Liver (tissue), 3 donors: ENCODE results near the gene ARV1.

Experiments used
- CTCF ChIP-seq: fragments of 150-350 bp; IDR thresholded peaks from 2 replicates; pipeline ENCODE4 v1.5.1; 2017; ENCODE audit warnings: improper control_type of control experiment, low read depth, low read length; ENCODE audit not compliant: missing input control
- HNF4A ChIP-seq, 2 donors: conservative IDR thresholded peaks; 2 replicates each; pipeline ENCODE4 v1.6.1; 2016; ENCODE audit warnings: antibody characterized with exemption in 2 of 2, mild to moderate bottlenecking in 2 of 2
- JUND ChIP-seq, 2 donors: IDR thresholded peaks; 2 replicates each; pipeline ENCODE4 v1.6.1; 2016; ENCODE audit warnings: antibody characterized with exemption in 2 of 2
- MAX ChIP-seq: IDR thresholded peaks from 2 replicates; pipeline ENCODE4 v1.6.1; 2016; ENCODE audit warnings: antibody characterized with exemption
- RAD21 ChIP-seq, 2 donors: IDR thresholded peaks; 2 replicates each; pipeline ENCODE4 v1.6.1; 2016; ENCODE audit warnings: antibody characterized with exemption in 2 of 2, mild to moderate bottlenecking in 2 of 2
- REST ChIP-seq: IDR thresholded peaks from 2 replicates; pipeline ENCODE4 v1.6.1; 2016; ENCODE audit warnings: antibody characterized with exemption, mild to moderate bottlenecking
- RXRA ChIP-seq, 2 donors: IDR thresholded peaks; 2 replicates each; pipeline ENCODE4 v1.6.1; 2017 to 2018; ENCODE audit warnings: antibody characterized with exemption in 2 of 2, mild to moderate bottlenecking in 1 of 2
- SP1 ChIP-seq: IDR thresholded peaks from 2 replicates; pipeline ENCODE4 v1.6.1; 2018; ENCODE audit warnings: antibody characterized with exemption, mild to moderate bottlenecking
- TAF1 ChIP-seq: conservative IDR thresholded peaks from 2 replicates; pipeline ENCODE4 v1.6.1; 2016; ENCODE audit warnings: antibody characterized with exemption, mild to moderate bottlenecking
- donor health status: healthy.
- donor health status: healthy.

GRCh38 chr1:231016966-231017365 lies 38.1 kb downstream of the ARV1 start:
- no peak for TF ChIP-seq JUND (IDR thresholded peaks at IDR 0.05)
- TF ChIP-seq MAX = no peak
- TF ChIP-seq CTCF = no peak
- no peak for TF ChIP-seq TAF1
- TF ChIP-seq REST = no peak
- TF ChIP-seq SP1 = no peak
- TF ChIP-seq RAD21 (IDR thresholded peaks at IDR 0.05) = no peak
- no peak for TF ChIP-seq HNF4A (conservative IDR thresholded peaks at IDR 0.05)
- TF ChIP-seq RXRA (IDR thresholded peaks at IDR 0.05) = no peak
